ENCODE data around the gene UGT1A9. TPM values are rescaled to one million over a fixed set of nuclear protein-coding genes. Genes with fewer than 3 reads are reported as not detected.
"Not testable (repeated sequence)": the region's sequence is repeated elsewhere in the genome, so short reads cannot be mapped to it uniquely, and the experiment has no call there.

UGT1A9 gene
- total RNA-seq, 1 experiment from 2014 or later, result not detected

DNA sequence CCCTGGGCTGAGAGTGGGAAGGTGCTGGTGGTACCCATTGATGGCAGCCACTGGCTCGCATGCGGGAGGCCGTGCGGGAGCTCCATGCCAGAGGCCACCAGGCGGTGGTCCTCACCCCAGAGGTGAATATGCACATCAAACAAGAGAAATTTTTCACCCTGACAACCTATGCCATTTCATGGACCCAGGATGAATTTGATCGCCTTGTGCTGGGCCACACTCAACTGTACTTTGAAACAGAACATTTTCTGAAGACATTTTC, 75.5 kb downstream of the UGT1A9 start:
- TF ChIP-seq, protein P1, sequence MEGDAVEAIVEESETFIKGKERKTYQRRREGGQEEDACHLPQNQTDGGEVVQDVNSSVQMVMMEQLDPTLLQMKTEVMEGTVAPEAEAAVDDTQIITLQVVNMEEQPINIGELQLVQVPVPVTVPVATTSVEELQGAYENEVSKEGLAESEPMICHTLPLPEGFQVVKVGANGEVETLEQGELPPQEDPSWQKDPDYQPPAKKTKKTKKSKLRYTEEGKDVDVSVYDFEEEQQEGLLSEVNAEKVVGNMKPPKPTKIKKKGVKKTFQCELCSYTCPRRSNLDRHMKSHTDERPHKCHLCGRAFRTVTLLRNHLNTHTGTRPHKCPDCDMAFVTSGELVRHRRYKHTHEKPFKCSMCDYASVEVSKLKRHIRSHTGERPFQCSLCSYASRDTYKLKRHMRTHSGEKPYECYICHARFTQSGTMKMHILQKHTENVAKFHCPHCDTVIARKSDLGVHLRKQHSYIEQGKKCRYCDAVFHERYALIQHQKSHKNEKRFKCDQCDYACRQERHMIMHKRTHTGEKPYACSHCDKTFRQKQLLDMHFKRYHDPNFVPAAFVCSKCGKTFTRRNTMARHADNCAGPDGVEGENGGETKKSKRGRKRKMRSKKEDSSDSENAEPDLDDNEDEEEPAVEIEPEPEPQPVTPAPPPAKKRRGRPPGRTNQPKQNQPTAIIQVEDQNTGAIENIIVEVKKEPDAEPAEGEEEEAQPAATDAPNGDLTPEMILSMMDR (IDR thresholded peaks at IDR 0.05; ENCODE audit: unreplicated experiment), result no peak
- DNase-seq (ENCODE audit: unreplicated experiment), result no peak
- H3K27ac Mint-ChIP-seq (ENCODE audit: low read depth, unreplicated experiment), result no peak overlapping the region
- H3K36me3 Mint-ChIP-seq (ENCODE audit: insufficient read depth, unreplicated experiment), result no peaks in the 10 kb centered on the region
- no peaks in the 10 kb centered on the region for H3K27me3 Mint-ChIP-seq (ENCODE audit: insufficient read depth, unreplicated experiment)
- H3K4me1 Mint-ChIP-seq (ENCODE audit: insufficient read depth, unreplicated experiment), result no peaks in the 10 kb centered on the region
- no peak overlapping the region for H3K4me3 Mint-ChIP-seq (ENCODE audit: unreplicated experiment)
- no TSS peak for BruUV-seq (replicated peaks)
- H3K9me3 Mint-ChIP-seq (ENCODE audit: unreplicated experiment), result peaks cover 18% of the 10 kb centered on the region
- CTCF ChIA-PET, result no interaction called here
- POLR2A ChIA-PET, result interaction anchor here (0.6 kb wide), 1 partner anchor 74 kb away, joined by 3 read pairs; no protein-coding TSS in a partner anchor
- intact Hi-C loops (cut with micrococcal nuclease), result no loop called here

GRCh38 chr2:233750689-233751088, 79.0 kb downstream of the UGT1A9 start:
- DNase-seq (ENCODE audit: unreplicated experiment); intact Hi-C loops (cut with micrococcal nuclease); H3K4me3 Mint-ChIP-seq (ENCODE audit: unreplicated experiment); BruUV-seq (replicated peaks); H3K36me3 Mint-ChIP-seq (ENCODE audit: insufficient read depth, unreplicated experiment); H3K27ac Mint-ChIP-seq (ENCODE audit: low read depth, unreplicated experiment); H3K4me1 Mint-ChIP-seq (ENCODE audit: insufficient read depth, unreplicated experiment); H3K27me3 Mint-ChIP-seq (ENCODE audit: insufficient read depth, unreplicated experiment): not testable (repeated sequence)
- H3K9me3 Mint-ChIP-seq (ENCODE audit: unreplicated experiment), result peaks cover 18% of the 10 kb centered on the region
- ChIA-PET CTCF (interaction anchor here (0.6 to 0.7 kb wide), 2 partner anchors 191 to 238 kb away, joined by 3 read pairs; no protein-coding TSS in a partner anchor), POLR2A (interaction anchor here (0.6 kb wide), 1 partner anchor 31 kb away, joined by 3 read pairs; no protein-coding TSS in a partner anchor)

- H3K4me3 Mint-ChIP-seq (ENCODE audit: unreplicated experiment); H3K36me3 Mint-ChIP-seq (ENCODE audit: insufficient read depth, unreplicated experiment); DNase-seq (ENCODE audit: unreplicated experiment); H3K27me3 Mint-ChIP-seq (ENCODE audit: insufficient read depth, unreplicated experiment); H3K4me1 Mint-ChIP-seq (ENCODE audit: insufficient read depth, unreplicated experiment); BruUV-seq (replicated peaks); H3K27ac Mint-ChIP-seq (ENCODE audit: low read depth, unreplicated experiment); intact Hi-C loops (cut with micrococcal nuclease): not testable (repeated sequence)
- peaks cover 18% of the 10 kb centered on the region for H3K9me3 Mint-ChIP-seq (ENCODE audit: unreplicated experiment)
- CTCF ChIA-PET, result interaction anchor here (0.6 to 0.7 kb wide), 3 partner anchors 14 to 238 kb away, joined by 3 to 5 read pairs (median 3); no protein-coding TSS in a partner anchor
- POLR2A ChIA-PET, result interaction anchor here (0.6 kb wide), 1 partner anchor 31 kb away, joined by 3 read pairs; no protein-coding TSS in a partner anchor
These were observed 79.7 kb downstream of the UGT1A9 start for GRCh38 chr2:233751212-233752009.

- Mint-ChIP-seq H3K9me3 (ENCODE audit: unreplicated experiment) (peaks cover 12% of the 10 kb centered on the region), H3K36me3 (ENCODE audit: insufficient read depth, unreplicated experiment) (no peaks in the 10 kb centered on the region), H3K27me3 (ENCODE audit: insufficient read depth, unreplicated experiment) (no peaks in the 10 kb centered on the region), H3K4me1 (ENCODE audit: insufficient read depth, unreplicated experiment) (no peaks in the 10 kb centered on the region), H3K27ac (ENCODE audit: low read depth, unreplicated experiment) (no peak overlapping the region), H3K4me3 (ENCODE audit: unreplicated experiment) (no peak overlapping the region)
- CTCF ChIA-PET, result no interaction called here
- POLR2A ChIA-PET, result no interaction called here
- DNase-seq (ENCODE audit: unreplicated experiment), result no peak
- TF ChIP-seq, protein P1 (IDR thresholded peaks at IDR 0.05; ENCODE audit: unreplicated experiment), result no peak
- intact Hi-C loops (cut with micrococcal nuclease), result no loop called here
- no TSS peak for BruUV-seq (replicated peaks)
These were observed 83.3 kb downstream of the UGT1A9 start for GRCh38 chr2:233754872-233755611.
